Gastroesophageal sphincter (tissue), 3 donors: Measurements from ENCODE around the gene GPR15LG.

Experiments
- POLR2A ChIP-seq, 2 donors: fragments of 450-650 bp; IDR thresholded peaks; one replicate each; pipeline ENCODE4 v1.6.1; 2017; ENCODE audit warnings: antibody characterized with exemption in 2 of 2, mild to moderate bottlenecking in 2 of 2, moderate library complexity in 1 of 2
- TF ChIP-seq, protein P1 (sequence below), 4 experiments: fragments of 200-600 bp in 2 of 4; fragments of 450-650 bp in 2 of 4; sonication (generic) in 1 of 4; IDR thresholded peaks; one replicate each; pipeline ENCODE4 v1.5.1; 2017 to 2019; ENCODE audit warnings: antibody characterized with exemption in 4 of 4, mild to moderate bottlenecking in 2 of 4, moderate library complexity in 2 of 4

DNA sequence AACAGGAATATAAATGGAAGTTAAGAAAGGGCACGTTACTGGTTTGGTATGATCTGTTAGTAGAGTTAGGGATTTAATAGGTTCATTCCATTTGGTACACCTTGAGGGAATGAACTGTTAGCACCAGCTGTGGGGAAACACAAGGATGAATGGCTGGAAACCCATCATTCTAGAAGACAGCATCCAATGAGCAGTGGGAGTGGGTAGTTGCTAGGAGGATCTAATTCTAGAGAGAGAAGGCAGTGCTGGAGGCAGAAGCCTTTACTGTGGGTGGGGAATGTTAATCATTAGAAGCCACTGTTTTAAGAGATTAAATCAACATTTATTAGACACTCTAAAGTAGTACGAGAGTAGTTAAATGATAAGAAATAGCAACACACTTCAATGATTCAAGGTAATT, 15.5 kb upstream of the GPR15LG start:
- TF ChIP-seq, protein P1, sequence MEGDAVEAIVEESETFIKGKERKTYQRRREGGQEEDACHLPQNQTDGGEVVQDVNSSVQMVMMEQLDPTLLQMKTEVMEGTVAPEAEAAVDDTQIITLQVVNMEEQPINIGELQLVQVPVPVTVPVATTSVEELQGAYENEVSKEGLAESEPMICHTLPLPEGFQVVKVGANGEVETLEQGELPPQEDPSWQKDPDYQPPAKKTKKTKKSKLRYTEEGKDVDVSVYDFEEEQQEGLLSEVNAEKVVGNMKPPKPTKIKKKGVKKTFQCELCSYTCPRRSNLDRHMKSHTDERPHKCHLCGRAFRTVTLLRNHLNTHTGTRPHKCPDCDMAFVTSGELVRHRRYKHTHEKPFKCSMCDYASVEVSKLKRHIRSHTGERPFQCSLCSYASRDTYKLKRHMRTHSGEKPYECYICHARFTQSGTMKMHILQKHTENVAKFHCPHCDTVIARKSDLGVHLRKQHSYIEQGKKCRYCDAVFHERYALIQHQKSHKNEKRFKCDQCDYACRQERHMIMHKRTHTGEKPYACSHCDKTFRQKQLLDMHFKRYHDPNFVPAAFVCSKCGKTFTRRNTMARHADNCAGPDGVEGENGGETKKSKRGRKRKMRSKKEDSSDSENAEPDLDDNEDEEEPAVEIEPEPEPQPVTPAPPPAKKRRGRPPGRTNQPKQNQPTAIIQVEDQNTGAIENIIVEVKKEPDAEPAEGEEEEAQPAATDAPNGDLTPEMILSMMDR (IDR thresholded peaks at IDR 0.05): no peak
- no peak for TF ChIP-seq POLR2A (IDR thresholded peaks at IDR 0.05)
